HG03469 (cell line): ENCODE data around the gene DGKH.

Experiments
- ATAC-seq: cut with Tn5 transposase; IDR thresholded peaks from one replicate; pipeline ENCODE4 v1.9.1; 2021; ENCODE audit warnings: mild to moderate bottlenecking, moderate library complexity, moderate number of reproducible peaks; ENCODE audit not compliant: unreplicated experiment

The DGKH gene

DNA sequence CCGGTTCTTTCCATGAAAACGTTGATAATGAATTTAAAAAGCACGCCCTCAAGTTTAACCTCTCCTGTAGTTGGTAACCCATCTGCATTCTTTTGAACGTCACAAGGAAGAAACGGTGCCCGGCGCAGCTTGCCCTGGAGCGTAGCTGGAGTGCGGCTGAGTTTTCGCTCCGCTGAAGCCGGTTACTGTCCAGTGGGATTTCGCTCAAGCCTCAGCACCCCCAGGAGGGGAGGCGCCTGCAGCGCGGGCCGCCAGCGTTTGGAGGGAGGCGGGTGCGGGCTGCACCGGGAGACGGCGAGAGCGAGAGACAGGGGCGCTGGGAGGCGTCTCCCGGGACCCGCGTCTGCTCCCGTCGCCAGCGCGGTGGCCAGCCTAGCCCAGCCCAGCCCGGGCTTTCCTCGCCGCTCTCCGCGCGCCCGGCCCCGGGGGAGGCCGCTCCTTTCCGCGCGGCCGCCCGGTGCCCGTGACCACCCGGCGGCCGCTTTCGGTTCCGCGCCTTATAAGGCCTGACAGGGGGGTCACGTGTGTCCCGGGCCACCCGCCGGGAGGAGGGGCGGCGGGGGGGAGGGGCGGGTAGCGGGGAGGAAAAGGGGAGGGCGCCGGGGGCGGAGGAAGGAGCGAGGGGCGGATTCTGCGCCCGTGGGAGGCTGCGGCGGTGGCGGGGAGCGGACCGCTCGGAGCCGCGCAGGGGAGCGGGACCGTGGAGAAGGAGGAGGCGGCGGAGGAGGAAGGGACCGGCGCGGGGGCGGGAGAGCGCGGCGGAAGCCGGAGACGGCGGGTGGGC, 8.3 kb upstream of the DGKH start:
- ATAC-seq = peak; percentile 44

DNA sequence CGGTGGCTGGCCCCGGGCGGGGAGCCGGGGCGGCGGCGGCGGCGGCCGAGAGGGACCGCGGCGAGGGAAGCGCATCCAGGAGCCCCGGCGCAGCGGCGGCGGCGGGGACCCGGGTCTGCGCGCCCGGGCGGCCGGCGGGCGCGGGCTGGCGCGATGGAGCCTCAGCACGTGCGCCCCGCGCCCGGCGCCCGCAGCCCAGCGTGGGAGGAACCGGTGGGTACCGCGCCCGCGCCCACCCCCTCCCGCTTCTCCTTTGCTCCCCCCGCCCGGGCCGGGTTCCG, 7.8 kb upstream of the DGKH start:
- ATAC-seq = no peak

DNA sequence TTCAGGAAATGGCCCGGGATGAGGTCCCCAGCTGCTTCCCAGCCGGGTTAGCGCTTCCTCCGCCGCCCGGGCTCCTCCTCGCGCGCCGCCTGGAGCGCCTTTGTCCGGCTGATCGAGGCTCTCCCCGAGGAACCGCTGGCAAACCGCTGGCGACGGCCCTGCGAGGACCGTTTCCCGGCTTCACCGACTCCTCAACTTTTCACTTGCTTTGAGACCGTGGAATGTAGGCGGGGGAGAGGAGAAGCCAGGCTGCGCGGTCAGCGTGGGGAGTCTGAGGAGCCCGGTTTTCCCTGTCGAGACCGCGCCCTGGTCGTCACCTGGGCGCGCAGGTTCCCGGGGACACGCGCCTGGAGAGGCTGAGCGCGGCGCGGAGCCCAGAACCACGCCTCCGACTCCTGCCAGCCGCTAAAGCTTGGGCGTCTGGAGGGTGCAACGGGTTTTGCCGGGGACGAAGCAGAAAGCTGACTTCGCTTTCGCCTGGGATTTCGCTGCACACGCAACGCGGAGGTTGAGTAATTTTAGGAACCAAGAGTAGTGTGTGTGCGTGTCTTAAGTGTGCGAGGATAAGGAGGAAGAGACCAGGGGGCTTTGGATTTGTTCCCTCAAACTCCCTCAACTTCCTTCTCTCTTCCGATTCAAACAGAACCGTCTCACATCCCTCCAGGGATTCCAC, 7.3 kb upstream of the DGKH start:
- no peak for ATAC-seq

DNA sequence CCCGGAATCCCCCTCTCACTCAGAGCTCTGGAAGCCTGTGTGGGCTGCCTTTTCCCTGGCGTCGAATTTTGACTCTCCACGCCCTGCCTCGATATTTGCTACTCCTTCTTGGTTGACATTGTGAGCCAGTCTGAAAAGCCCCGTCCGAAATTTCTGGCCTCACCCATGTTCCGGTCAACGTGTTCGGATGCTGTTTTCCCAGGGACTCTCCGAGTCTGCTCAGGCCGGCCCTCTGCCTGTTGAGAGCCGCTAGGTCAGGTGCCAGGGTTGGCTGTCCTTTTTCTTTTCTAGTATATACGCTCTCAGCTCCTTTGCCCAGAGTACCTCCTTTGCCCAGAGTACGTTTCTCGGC, 6.8 kb upstream of the DGKH start:
- ATAC-seq = no peak

DNA sequence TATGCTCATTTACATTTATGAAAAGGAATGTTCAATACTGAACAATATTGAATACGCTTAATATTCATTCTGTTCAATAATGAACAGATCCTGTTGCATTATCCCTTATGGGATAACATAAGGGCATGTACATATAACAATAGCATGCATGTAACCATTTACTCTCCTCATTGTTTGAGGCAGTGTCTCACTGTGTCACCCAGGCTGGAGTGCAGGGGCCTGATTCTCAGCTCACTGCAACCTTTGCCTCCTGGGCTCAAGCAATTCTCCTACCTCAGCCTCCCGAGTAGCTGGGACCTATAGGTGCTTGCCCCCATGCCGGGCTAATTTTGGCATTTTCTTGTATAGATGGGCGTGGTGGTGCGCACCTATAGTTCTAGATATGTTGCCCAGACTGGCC, 4.8 kb upstream of the DGKH start:
- ATAC-seq = no peak

DNA sequence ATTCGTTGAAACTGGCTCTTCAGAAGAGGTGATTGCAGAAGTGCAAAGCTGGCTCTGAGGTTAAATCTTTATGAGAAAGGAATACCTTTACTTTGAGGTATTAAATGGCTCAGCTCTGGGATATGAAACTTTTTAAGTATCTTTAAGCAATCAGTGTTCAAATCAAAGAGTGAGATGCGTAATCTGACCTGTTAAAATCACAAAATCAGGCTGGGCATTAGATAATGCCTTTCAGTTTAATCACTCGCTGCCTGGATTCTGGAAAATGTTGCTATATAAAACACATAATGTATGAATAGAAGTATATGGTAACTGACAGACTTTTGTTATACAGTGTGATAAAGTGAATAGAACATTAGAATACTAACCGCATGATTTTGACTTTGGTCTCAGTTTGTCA, 2.0 kb upstream of the DGKH start:
- no peak for ATAC-seq

DNA sequence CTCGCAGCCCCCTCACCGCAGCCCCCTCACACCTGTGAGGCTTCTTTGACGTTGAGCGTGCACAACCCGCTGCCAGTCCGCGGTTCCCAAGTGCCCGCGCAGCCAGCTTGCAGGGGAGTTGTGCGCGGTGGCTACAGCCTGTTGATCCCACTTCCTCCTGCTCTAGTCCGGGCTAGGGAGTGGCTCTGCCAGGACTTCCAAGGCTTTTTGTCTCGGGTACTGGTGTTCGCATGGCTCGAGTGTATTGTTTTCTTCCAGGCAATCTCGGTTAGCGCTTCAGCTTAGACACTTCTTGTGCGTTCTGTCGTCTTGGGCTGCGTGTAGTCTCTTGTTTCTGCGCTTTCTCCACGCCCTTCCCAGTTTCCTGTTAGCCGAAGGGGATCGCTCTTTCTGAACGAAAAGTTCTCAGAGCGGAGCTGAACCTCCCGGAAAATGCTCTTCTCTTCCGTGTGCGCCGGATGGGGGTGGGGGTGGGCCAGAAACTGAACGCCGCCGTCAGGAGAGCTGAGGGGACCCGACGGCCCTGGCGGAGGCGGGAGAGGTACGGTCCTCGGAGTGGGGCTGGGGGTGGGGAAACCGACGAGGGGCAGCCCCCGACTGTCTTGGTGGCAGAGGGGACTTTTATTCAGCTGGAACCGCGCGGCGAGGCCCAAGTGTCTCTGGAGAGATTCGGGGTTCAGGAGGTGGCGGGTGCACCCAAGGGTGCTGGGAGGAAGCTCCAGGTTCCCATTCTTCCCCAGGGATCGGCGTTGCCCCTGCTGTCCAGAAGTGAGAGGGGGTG, 697 bp upstream of the DGKH start:
- ATAC-seq = no peak

DNA sequence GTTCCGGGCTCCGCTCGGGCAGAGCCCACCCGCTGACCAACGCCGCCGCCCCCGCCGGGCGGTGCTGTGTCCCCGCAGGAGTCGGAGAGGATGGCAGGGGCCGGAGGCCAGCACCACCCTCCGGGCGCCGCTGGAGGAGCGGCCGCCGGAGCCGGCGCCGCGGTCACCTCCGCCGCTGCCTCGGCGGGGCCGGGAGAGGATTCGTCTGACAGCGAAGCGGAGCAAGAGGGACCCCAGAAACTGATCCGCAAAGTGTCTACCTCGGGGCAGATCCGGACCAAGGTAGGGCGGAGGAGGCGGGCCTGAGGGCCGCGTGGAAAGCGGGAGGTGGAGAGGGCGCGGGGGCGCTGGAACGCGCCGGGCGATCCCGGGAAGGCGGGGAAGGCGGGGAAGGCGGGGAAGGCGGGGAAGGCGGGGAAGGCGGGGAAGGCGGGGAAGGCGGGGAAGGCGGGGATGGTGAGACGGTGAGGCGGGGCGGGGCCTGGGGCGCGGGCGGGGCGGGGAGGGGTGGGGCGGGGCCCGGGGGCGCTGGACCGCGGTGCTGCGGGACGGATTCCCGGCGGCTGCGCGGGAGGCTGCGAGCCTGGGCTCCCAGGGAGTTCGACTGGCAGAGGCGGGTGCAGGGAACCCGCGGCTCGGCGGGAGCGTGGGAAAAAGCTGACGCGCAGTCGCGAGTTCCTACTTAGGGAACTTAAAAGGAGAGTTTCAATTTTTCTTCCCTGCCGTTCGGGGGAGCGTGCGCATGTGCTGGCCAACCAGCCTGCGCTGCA, 421 bp downstream of the DGKH start:
- ATAC-seq = peak; percentile 33

DNA sequence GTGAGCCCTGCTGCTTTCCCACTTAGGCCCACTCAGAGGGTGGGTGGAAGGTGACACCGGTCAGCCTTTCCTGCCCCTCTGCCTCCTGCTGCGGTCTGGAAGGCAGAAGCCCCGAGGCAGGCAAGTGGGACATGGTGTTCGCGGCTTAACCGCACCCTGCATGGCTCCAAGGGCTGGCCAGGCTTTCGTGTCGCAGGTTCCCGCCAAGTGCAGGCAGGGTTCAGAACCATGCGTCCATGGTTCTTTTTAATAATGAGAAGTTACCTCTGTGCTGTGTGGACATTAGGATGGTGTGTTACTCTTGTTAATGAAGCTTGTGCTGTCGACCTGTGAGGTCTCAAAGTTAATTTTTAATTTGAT, 986 bp downstream of the DGKH start:
- ATAC-seq = no peak

DNA sequence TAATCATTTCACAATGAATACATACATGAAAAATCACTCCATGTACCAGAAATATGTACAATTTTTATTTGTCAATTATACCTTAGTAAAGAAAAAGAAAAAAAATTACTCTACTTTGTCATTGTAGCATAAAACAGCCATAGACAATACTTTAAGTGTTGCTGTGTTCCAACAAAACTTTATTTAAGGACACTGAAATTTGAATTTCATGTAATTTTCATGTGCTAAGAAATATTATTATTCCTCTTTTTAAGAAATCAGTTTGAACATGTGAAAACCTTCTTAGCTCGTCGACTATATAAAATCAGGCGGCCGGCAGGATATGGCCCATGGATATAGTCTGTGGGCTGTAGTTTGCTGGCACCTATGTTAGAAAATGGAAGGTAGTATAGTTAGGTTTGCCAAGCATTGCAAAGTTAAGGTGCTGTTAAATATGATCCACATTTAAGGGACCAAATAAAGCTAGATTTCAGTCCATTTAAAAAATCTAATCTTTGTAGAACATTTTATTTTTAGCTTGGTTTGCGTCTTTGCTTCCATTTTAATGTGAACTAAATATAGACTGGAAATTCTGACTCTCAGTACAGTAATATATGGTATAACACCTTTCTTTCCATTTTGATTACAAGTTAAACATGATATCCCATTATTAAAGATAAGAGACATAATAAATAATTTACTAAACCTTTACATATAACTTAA, 6.5 kb downstream of the DGKH start:
- ATAC-seq = no peak

DNA sequence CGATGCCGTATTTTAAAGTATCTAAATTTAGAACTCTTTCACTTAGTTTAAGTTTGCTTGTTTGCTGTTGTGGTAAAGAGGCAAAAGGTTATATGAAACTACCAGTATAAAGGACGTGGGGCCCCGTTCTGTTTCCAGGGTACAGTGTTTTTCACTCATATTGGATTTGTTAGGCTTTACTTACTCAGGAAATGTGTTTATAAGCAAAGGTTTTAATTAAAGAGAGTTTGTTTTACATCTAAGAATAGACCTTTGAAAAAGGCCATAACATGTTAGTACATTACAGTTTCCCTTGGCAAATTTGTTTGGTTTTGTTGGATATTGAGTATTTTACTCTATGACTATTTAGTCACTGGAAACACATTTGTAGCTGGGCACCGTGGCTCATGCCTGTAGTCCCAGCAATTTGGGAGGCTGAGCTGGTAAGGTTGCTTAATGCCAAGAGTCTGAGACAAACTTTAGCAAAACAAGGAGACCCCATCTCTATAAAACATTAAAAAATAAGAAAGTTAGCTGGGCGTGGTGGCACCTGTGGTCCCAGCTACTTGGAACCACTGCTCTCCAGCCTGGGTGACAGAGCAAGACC, 7.1 kb downstream of the DGKH start:
- ATAC-seq = no peak

DNA sequence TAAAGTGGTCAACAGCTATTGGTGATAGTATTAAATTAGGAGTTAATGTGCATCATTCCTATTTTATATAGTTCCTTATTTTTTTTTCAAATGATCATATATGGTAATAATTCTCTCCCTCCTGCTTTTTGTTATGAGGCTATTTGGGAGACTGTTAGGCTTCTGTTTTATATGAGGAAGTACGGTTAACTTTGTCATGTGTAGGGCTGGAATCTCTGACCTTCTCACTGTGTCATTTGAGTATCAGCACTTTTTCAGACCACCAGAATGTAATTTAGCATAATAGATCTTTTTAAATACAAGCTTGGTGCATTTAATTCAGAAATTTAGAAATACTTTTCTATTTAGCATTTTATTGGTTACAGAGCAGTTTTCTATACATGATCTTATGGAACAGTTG, 7.7 kb downstream of the DGKH start:
- ATAC-seq = no peak

DNA sequence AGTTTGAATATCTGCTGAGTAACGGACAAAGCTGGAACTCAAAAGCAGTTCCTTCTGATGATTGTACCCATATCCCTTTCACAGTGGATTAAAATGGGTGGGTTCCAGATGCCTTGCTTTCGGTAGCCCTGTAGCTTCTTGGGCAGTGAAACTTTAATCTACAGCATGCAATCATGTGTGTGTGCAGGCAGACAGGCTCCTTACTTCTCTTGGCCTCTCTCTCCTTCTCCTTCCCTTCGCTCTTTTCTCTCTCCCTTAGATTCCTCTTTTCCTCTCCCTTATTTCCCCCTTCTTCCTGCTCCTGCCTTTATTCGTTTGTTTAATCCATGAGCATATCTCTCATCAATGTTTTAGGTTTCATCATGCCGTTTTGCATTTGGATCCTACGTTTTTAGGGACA, 8.1 kb downstream of the DGKH start:
- no peak for ATAC-seq

DNA sequence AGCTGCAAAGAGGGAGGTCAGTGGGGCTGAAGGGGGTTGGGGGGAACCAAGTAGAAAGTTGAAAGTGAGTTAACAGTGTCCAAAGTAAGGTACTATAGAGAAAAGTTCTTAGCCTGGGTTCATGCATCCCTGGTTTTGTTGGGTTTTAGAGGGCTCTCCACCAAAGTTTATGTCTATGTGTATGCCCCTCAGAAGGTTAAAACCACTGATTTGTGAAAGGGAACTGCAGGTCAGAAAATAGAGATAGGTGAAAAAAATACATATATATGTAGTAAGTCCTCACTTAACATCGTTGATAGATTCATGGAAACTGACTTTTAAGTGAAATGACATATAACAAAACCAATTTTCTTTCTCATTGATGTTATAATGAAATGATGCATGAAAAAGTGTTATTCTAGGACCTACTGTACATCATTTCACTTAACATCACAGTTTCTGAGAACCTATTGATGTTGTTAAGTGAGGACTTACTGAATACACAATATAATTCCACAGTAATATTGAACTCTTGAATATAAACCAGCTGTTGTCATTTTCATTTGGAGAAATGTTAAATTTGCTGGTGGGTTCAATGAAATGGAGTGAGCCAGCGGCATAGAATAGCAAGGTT, 9.6 kb downstream of the DGKH start:
- ATAC-seq = no peak

DNA sequence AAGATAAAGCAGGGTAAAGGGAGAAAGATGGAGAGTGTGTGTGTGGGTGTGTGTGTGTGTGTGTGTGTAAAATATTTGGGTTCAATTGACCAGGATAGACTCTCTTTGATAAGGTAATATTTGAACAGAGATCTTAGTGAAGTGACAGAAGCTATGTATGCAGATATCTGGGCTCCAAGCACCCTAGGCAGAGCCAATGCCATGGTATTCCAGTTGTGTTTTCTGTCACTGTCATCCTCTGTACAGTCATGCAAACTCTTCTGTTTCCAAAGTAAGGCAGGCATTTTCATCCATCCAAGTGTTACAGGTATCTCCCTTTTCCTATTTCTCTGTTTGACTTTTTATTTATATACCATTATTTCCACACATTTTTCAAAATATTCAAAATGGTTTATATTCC, 13.5 kb downstream of the DGKH start:
- ATAC-seq = no peak

DNA sequence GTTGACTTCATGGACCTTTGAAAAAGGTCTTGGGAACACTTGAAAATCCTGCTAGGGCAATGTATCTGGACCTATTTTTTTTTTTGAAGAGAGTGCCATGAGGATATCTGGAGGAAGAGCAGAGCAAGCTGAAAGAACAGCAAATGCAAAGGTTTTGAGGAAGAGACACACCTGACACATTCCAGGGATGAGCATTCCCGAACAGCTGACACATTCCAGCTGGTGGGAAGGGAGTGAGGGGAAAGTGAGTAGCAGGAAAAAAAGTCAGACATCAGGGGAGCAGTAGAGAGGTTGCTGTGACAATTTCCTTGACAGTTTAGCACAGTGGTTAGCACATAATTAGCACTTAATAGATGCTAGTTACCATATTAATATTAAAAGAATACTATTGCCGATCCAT, 14.7 kb downstream of the DGKH start:
- ATAC-seq = no peak

DNA sequence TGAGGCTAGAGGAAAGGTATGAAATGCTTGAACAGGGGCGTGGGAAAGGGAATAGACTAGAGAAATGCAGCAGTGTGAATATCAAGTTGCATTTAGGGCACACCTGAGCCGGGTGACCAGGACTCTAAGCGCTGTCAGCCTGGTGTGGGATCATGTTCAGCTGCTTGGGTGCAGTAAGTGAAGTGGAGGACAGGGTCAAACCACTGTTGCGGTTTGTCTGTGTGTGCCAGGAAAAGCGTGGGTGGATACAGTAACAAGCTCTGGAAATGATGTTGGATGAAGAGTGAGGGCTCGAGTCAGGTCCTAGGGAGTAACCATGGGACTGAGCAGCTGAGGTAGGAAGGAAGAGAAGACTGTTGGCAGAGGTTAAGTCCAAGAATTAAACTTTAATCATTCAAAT, 15.8 kb downstream of the DGKH start:
- ATAC-seq = no peak

DNA sequence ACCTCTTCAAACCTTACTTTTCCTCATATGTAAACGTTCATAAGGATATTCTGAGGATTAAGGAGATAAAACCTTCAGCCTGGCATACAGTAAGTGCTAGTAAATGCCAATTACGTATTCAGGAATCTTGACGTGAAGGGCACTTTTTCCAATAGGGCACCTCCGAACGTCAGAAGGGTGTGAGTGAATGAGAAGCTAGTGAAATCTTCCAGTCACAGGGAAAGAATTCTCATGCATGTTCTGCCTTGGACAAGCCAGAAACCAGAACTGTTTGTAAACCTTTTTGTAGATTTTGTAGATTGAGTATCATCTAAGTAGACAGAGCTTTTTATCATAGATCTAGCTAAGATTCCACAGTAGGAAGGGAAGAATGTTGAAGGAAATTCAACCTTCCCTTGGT, 16.5 kb downstream of the DGKH start:
- no peak for ATAC-seq

DNA sequence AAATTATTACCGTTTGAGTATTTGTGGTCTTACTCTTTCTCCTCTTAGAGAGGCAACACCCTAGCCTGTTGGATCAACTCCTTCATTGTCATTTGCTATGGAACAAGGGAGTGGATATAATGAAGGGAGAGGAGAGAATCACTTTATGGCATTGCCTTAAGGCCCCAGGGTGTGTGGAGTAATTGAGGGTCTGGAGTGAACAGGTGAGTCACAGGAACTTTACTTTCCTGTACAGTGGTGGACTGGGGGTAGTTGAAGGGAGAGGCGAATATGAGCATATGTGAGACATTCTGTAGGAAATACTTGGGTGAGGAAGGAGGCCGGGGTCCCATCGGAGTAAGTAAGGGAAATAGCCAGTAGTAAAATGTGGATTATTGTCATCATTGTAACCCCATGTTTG, 17.0 kb downstream of the DGKH start:
- ATAC-seq = no peak

DNA sequence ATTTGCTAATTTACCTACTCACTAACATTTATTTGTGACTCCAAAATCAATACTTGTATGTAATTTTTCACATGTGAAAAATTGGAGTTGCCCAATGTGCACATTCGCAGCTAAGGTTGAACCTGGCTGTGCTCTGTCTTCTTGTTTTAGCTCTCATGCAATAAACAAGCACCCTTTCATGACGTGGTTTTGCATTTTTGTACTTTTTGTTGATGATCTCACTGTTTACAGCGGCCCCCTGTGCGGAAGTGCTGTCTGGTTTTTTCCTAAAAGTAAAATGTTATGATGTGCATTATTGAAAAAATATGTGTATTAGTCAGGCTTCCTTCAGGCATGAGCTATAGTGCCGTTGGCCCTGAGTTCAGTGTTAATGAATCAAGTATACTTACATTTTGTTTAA, 18.1 kb downstream of the DGKH start:
- no peak for ATAC-seq
